K562 treated with DMSO at 1 percent for 12 hours (cell line): ENCODE data around the gene XAB2. TPM values are rescaled to one million over a fixed set of nuclear protein-coding genes. Genes with fewer than 3 reads are reported as not detected.

ENCODE experiments used
- total RNA-seq: library from RNA; unstranded; fragments of 300-600 nt; gene quantifications from 2 replicates; pipeline ENCODE4 v1.2.3, GENCODE V29; 2022; ENCODE audit not compliant: insufficient read depth

Gene XAB2
- 74.0 and 83.3 TPM in 2 replicates for total RNA-seq

GRCh38 chr19:7629347-7630054, at the start of gene XAB2, which contains the start of gene PET100:
Gene XAB2 (minus strand): TSS chr19:7629545. CDS start chr19:7629527, 18 bp downstream.
Gene PET100 (plus strand): TSS chr19:7629793. CDS start chr19:7629834, 41 bp downstream.

GRCh38 chr19:7676854-7677253, 47.5 kb upstream of the XAB2 start, which contains the start of gene MCEMP1:
Gene MCEMP1 (plus strand): TSS chr19:7677090. CDS start chr19:7677121, 31 bp downstream.

DNA sequence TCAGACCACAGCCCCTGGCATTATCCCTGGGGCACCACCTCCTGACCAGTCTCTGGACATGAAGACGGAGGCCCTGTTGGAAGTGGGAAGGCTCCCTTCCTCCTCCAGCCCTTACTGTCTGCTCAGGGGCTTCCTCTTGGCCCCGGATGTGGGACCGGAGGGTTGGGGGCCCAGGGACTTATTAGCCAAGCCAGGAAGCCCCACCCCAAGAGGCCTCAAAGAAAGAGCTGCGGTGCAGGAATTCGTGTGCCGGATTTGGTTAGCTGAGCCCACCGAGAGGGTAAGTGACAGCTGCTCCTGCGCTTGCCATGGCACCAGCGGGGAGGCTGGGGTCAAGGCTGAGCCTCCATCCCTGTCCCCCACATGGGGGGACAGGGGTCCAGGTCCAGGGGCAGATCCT, 39.5 kb upstream of the XAB2 start, which contains the start of gene RETN:
Gene RETN, plus strand, starts transcription at position 208 of the 400 bp plus-strand sequence. CDS start 278 bp downstream, outside the sequence.

DNA sequence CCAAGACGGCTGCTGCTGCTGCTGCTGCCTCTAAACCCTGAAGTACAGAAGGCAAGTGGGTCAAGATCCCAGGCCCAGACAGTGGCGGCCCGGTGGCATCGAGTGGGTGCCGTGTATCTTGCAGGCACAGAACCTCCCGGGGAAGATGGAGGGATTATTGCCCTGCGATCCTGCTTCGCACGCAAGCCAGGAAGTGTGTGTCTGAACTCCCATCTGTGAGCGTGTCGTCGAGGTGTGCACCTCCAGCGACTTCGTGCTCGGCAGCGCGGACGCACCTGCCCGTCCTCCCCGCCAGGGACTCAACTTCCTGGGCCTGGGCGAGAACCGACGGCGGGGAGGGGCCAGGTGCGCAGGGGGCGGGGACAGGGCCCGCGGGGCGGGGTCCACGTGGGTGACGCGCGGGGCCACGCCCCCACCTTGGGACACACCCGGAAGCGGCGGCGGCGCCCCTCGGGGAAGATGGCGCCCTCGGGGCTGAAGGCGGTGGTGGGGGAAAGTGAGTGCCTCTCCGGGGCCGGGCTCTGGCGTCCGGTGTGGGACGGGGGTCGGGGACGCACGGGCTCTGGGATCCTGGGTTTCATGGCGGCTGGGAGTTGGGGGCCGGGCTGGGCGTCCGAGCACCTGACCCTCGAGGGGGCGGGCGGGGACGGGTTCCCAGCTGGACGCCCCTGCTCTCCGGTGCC, 7.5 kb upstream of the XAB2 start, which contains the start of gene STXBP2:
Gene STXBP2, plus strand, starts transcription at position 420 of the 683 bp plus-strand sequence. Its CDS starts 40 bp downstream, at position 460.

DNA sequence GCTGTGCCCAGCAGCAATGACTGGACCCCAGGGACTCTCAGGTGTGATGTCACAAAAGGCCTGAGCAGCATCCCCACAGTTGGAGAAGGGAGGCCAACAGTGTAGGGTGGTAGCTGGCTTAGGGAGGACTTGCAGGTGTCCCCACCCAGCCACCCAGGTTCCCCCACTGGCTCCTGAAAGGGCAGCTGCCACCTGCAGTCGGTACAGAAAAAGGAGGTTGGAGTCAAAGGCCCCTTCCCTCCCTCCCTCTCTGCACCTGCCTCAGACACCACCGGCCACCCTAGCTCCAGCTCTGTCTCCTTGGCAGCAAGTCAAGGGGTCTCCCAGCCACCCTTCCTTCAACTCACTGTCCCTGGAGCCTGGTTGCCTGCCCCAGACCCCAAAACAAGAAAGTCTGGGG, 4.4 kb upstream of the XAB2 start, which contains the start of gene PCP2:
Gene PCP2, minus strand, starts transcription at position 22 of the 400 bp plus-strand sequence. CDS start 262 bp downstream, outside the sequence.

DNA sequence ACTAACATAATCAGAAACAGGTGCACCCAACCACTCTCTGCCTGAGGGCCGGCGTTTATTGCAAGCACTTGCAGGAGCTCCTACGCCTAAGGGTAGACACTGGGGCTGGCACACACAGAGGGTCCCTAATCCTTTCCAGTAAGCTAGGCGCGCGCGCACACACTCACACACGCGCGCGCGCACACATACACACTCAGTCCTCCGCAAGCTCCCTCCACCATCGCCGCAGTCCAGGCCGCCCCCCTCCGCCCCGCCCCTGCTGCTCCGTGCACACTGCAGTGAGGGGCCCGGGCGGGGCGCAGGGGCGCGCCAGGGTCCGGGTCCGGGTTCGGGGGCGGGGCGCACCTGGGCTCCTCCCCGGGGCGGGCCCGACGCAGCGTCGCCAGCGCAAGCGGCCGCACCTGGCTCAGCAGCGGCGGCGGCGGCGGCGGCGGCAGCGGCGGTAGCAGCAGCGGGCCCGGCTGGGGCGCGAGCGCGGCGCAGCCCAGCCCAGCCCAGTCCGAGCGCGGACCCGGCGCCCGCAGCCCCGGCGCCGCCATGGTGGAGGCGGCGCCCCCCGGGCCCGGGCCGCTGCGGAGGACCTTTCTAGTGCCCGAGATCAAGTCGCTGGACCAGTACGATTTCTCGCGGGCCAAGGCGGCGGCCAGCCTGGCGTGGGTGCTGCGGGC, 33.7 kb downstream of the XAB2 start, which contains the start of gene CAMSAP3:
Gene CAMSAP3, plus strand, starts transcription at position 398 of the 668 bp plus-strand sequence. Its CDS starts 140 bp downstream, at position 538.

Other genes with a start within 250 kb of the XAB2 start
- 4.0 and 5.8 TPM in 2 replicates for gene PEX11G, start 140.5 kb downstream of the XAB2 start, total RNA-seq
- gene ZNF358, start 113.4 kb downstream of the XAB2 start, total RNA-seq, result 37.4 and 37.7 TPM in 2 replicates
- gene MCOLN1, start 106.9 kb downstream of the XAB2 start, total RNA-seq, result 27.5 and 31.3 TPM in 2 replicates
- gene PNPLA6, start 93.8 kb downstream of the XAB2 start, total RNA-seq, result 50.6 and 74.7 TPM in 2 replicates
- 3.2 TPM in 2 replicates for gene CAMSAP3, start 33.7 kb downstream of the XAB2 start, total RNA-seq
- gene PET100, start 248 bp upstream of the XAB2 start, total RNA-seq, result 29.4 and 35.4 TPM in 2 replicates
- gene PCP2, start 4.2 kb upstream of the XAB2 start, total RNA-seq, result 9.5 TPM in 1 of 2 replicates, not detected in the other
- gene STXBP2, start 7.6 kb upstream of the XAB2 start, total RNA-seq, result 181 and 188 TPM in 2 replicates
- gene RETN, start 39.5 kb upstream of the XAB2 start, total RNA-seq, result not detected in 2 replicates
- 1.3 and 1.7 TPM in 2 replicates for gene MCEMP1, start 47.5 kb upstream of the XAB2 start, total RNA-seq
- 75.0 and 172 TPM in 2 replicates for gene TRAPPC5, start 51.3 kb upstream of the XAB2 start, total RNA-seq
- 1.0 TPM in 1 of 2 replicates, not detected in the other for gene FCER2, start 72.6 kb upstream of the XAB2 start, total RNA-seq
- gene CLEC4G, start 102.6 kb upstream of the XAB2 start, total RNA-seq, result not detected in 2 replicates
- gene CD209, start 118.0 kb upstream of the XAB2 start, total RNA-seq, result not detected in 2 replicates
- gene CLEC4M, start 133.7 kb upstream of the XAB2 start, total RNA-seq, result 0.37 TPM in 1 of 2 replicates, not detected in the other
- 8.4 and 10.6 TPM in 2 replicates for gene EVI5L, start 200.7 kb upstream of the XAB2 start, total RNA-seq
- gene PRR36, start 244.8 kb upstream of the XAB2 start, total RNA-seq, result not detected in 2 replicates